ENCODE results near the gene GBA2.

The GBA2 gene

GRCh38 chr9:35763803-35764202 lies 14.8 kb upstream of the GBA2 start:
- no peak for DNase-seq

- no peak for DNase-seq
Observed at GRCh38 chr9:35763181-35763580, 14.2 kb upstream of the GBA2 start.

GRCh38 chr9:35760651-35761050 lies 11.6 kb upstream of the GBA2 start:
- peak; percentile 17 to 46 for DNase-seq

- DNase-seq = no peak
Observed at GRCh38 chr9:35759795-35760194, 10.8 kb upstream of the GBA2 start.

- no peak for DNase-seq
Observed at GRCh38 chr9:35758475-35759050, 9.5 kb upstream of the GBA2 start.

GRCh38 chr9:35757892-35758275 lies 8.9 kb upstream of the GBA2 start:
- no peak for DNase-seq

- peak in 1 of 2 donors; percentile 13 for DNase-seq
Observed at GRCh38 chr9:35757226-35757891, 8.3 kb upstream of the GBA2 start.

GRCh38 chr9:35756275-35757225 lies 7.5 kb upstream of the GBA2 start:
- DNase-seq = peak in 1 of 2 donors; percentile 31

- no peak for DNase-seq
Observed at GRCh38 chr9:35755071-35755470, 6.0 kb upstream of the GBA2 start.

- DNase-seq = no peak
Observed at GRCh38 chr9:35754264-35754663, 5.2 kb upstream of the GBA2 start, which contains the start of gene MSMP. MSMP (minus strand) TSS chr9:35754276; CDS start chr9:35754129, 147 bp downstream.

GRCh38 chr9:35753466-35753865 lies 4.4 kb upstream of the GBA2 start:
- DNase-seq = no peak

- no peak for DNase-seq
Observed at GRCh38 chr9:35750256-35750531, 1.2 kb upstream of the GBA2 start.

- DNase-seq = peak in 1 of 2 donors; percentile 9
Observed at GRCh38 chr9:35749515-35750255, 657 bp upstream of the GBA2 start.

GRCh38 chr9:35748242-35748857 lies 678 bp downstream of the GBA2 start:
- DNase-seq = no peak

GRCh38 chr9:35746583-35746982 lies 2.4 kb downstream of the GBA2 start:
- DNase-seq = no peak

- DNase-seq = no peak
Observed at GRCh38 chr9:35745569-35745968, 3.5 kb downstream of the GBA2 start.

- no peak for DNase-seq
Observed at GRCh38 chr9:35743880-35744518, 5.0 kb downstream of the GBA2 start.

- peak in 1 of 2 donors; percentile 23 for DNase-seq
Observed at GRCh38 chr9:35743452-35743851, 5.6 kb downstream of the GBA2 start.

GRCh38 chr9:35741740-35742139 lies 7.3 kb downstream of the GBA2 start:
- DNase-seq = no peak

GRCh38 chr9:35740243-35740642 lies 8.8 kb downstream of the GBA2 start:
- DNase-seq = no peak

GRCh38 chr9:35738924-35739323 lies 10.1 kb downstream of the GBA2 start:
- no peak for DNase-seq

- DNase-seq = no peak
Observed at GRCh38 chr9:35738186-35738585, 10.8 kb downstream of the GBA2 start.
